Measurements from ENCODE around the gene ZNF267. TPM values are rescaled to one million over a fixed set of nuclear protein-coding genes. Genes with fewer than 3 reads are reported as not detected.
"Not testable (repeated sequence)": the region's sequence is repeated elsewhere in the genome, so short reads cannot be mapped to it uniquely, and the experiment has no call there.

The ZNF267 gene
- total RNA-seq, result 10 to 100 TPM; 11.7 to 13.9 TPM
- long read RNA-seq, donor 1, partial matches to known transcripts, result 0 of 2 reads
- long read RNA-seq, donor 1, other reads (novel, unspliced or antisense), result 0 of 2 reads
- long read RNA-seq, donor 2, full-length matches to known transcripts, result 3 of 4 reads
- long read RNA-seq, donor 2, partial matches to known transcripts, result 0 of 4 reads
- long read RNA-seq, donor 2, other reads (novel, unspliced or antisense), result 1 of 4 reads

GRCh38 chr16:31873556-31874365, at the start of gene ZNF267:
Gene ZNF267 (plus strand): TSS chr16:31873807. CDS start chr16:31873967, 160 bp downstream.
- intact Hi-C loops (cut with DNase I), result no loop called here
- DNase-seq (ENCODE audit: low spot score), result peak; percentile 98

- DNase-seq (ENCODE audit: low spot score), result no peak
- intact Hi-C loops (cut with DNase I), result no loop called here
These were observed 40.6 kb upstream of the ZNF267 start for GRCh38 chr16:31833047-31833446.

GRCh38 chr16:31836396-31836795, 37.2 kb upstream of the ZNF267 start:
- intact Hi-C loops (cut with DNase I); DNase-seq (ENCODE audit: low spot score): not testable (repeated sequence)

GRCh38 chr16:31842864-31843263, 30.7 kb upstream of the ZNF267 start:
- no peak for DNase-seq (ENCODE audit: low spot score)
- intact Hi-C loops (cut with DNase I), result no loop called here

GRCh38 chr16:31848572-31848971, 25.0 kb upstream of the ZNF267 start:
- DNase-seq (ENCODE audit: low spot score), result not testable (repeated sequence)

GRCh38 chr16:31853291-31853690, 20.3 kb upstream of the ZNF267 start:
- intact Hi-C loops (cut with DNase I), result no loop called here
- no peak for DNase-seq (ENCODE audit: low spot score)

More at GRCh38 chr16:31848572-31848971, 25.0 kb upstream of the ZNF267 start:
- intact Hi-C loops (cut with DNase I), result not testable (repeated sequence)

- intact Hi-C loops (cut with DNase I), result loop anchor here in 1 of 2 donors (10.0 kb wide), 1 partner anchor 876 kb away; the partner anchor contains the start of gene HSD3B7
- no peak for DNase-seq (ENCODE audit: low spot score)
These were observed 13.1 kb upstream of the ZNF267 start for GRCh38 chr16:31860508-31860907.

GRCh38 chr16:31861455-31861854, 12.2 kb upstream of the ZNF267 start:
- DNase-seq (ENCODE audit: low spot score), result no peak
- intact Hi-C loops (cut with DNase I), result loop anchor here in 1 of 2 donors (10.0 kb wide), 1 partner anchor 877 kb away; the partner anchor contains the start of gene HSD3B7

GRCh38 chr16:31862761-31863160, 10.8 kb upstream of the ZNF267 start:
- intact Hi-C loops (cut with DNase I), result loop anchor here in 1 of 2 donors (10.0 kb wide), 1 partner anchor 878 kb away; the partner anchor contains the start of gene HSD3B7
- DNase-seq (ENCODE audit: low spot score), result no peak

- intact Hi-C loops (cut with DNase I), result loop anchor here in 1 of 2 donors (10.0 kb wide), 1 partner anchor 883 kb away; the partner anchor contains the start of gene HSD3B7
These were observed 5.4 kb upstream of the ZNF267 start for GRCh38 chr16:31868164-31868563.

GRCh38 chr16:31868691-31869167, 4.9 kb upstream of the ZNF267 start:
- intact Hi-C loops (cut with DNase I), result loop anchor here in 1 of 2 donors (10.0 kb wide), 1 partner anchor 884 kb away; the partner anchor contains the start of gene HSD3B7
- DNase-seq (ENCODE audit: low spot score), result peak; percentile 93

More at GRCh38 chr16:31868164-31868563, 5.4 kb upstream of the ZNF267 start:
- no peak for DNase-seq (ENCODE audit: low spot score)

- intact Hi-C loops (cut with DNase I), result loop anchor here in 1 of 2 donors (10.0 kb wide), 1 partner anchor 885 kb away; the partner anchor contains the start of gene HSD3B7
- DNase-seq (ENCODE audit: low spot score), result no peak
These were observed 4.0 kb upstream of the ZNF267 start for GRCh38 chr16:31869511-31870201.

GRCh38 chr16:31870809-31871208, 2.8 kb upstream of the ZNF267 start:
- DNase-seq (ENCODE audit: low spot score), result no peak
- intact Hi-C loops (cut with DNase I), result no loop called here

- intact Hi-C loops (cut with DNase I), result no loop called here
- DNase-seq (ENCODE audit: low spot score), result no peak
These were observed 2.1 kb upstream of the ZNF267 start for GRCh38 chr16:31871510-31871909.

GRCh38 chr16:31872201-31872600, 1.4 kb upstream of the ZNF267 start:
- no peak for DNase-seq (ENCODE audit: low spot score)
- intact Hi-C loops (cut with DNase I), result no loop called here

GRCh38 chr16:31874366-31875111, 932 bp downstream of the ZNF267 start:
- intact Hi-C loops (cut with DNase I), result no loop called here
- no peak for DNase-seq (ENCODE audit: low spot score)

- intact Hi-C loops (cut with DNase I), result no loop called here
- no peak for DNase-seq (ENCODE audit: low spot score)
These were observed 1.7 kb downstream of the ZNF267 start for GRCh38 chr16:31875112-31875803.

GRCh38 chr16:31875928-31876547, 2.4 kb downstream of the ZNF267 start:
- DNase-seq (ENCODE audit: low spot score), result no peak
- intact Hi-C loops (cut with DNase I), result no loop called here

Data from posterior vena cava (tissue), 2 donors.